GM18505 (cell line): ENCODE results near the gene TACC2.

ENCODE experiments used
- ATAC-seq: cut with Tn5 transposase; IDR thresholded peaks from one replicate; pipeline ENCODE4 v1.9.1; 2021; ENCODE audit not compliant: unreplicated experiment
- POLR2A ChIP-seq: IDR thresholded peaks from 4 replicates; pipeline ENCODE4 v1.6.1; 2011; ENCODE audit warnings: borderline replicate concordance; ENCODE audit not compliant: insufficient read depth, insufficient read length; ENCODE audit errors: extremely low read depth

The TACC2 gene

GRCh38 chr10:122138831-122139625 lies 150.1 kb downstream of the TACC2 start:
- no peak for TF ChIP-seq POLR2A
- ATAC-seq = no peak

GRCh38 chr10:122139627-122140170 lies 150.7 kb downstream of the TACC2 start:
- no peak for ATAC-seq

GRCh38 chr10:122140461-122140902 lies 151.5 kb downstream of the TACC2 start:
- TF ChIP-seq POLR2A = no peak
- no peak for ATAC-seq

More at GRCh38 chr10:122139627-122140170, 150.7 kb downstream of the TACC2 start:
- no peak for TF ChIP-seq POLR2A

GRCh38 chr10:122140941-122141623 lies 152.1 kb downstream of the TACC2 start:
- TF ChIP-seq POLR2A = no peak
- ATAC-seq = no peak

GRCh38 chr10:122141821-122142640 lies 153.1 kb downstream of the TACC2 start:
- ATAC-seq = no peak
- no peak for TF ChIP-seq POLR2A

GRCh38 chr10:122142641-122143237 lies 153.8 kb downstream of the TACC2 start:
- no peak for ATAC-seq
- TF ChIP-seq POLR2A = no peak

GRCh38 chr10:122143238-122143841 lies 154.4 kb downstream of the TACC2 start:
- ATAC-seq = no peak
- TF ChIP-seq POLR2A = no peak

- TF ChIP-seq POLR2A = no peak
- no peak for ATAC-seq
These were observed 155.2 kb downstream of the TACC2 start for GRCh38 chr10:122144199-122144598.

- ATAC-seq = no peak
- no peak for TF ChIP-seq POLR2A
These were observed 156.2 kb downstream of the TACC2 start for GRCh38 chr10:122145113-122145512.

- TF ChIP-seq POLR2A = no peak
- ATAC-seq = no peak
These were observed 158.7 kb downstream of the TACC2 start for GRCh38 chr10:122147663-122148062.

GRCh38 chr10:122148876-122149560 lies 160.1 kb downstream of the TACC2 start:
- TF ChIP-seq POLR2A = no peak
- no peak for ATAC-seq
